Stimulated activated CD4-positive, alpha-beta T cell treated with anti-CD3 and anti-CD28 coated beads, TNF-alpha, amount 100 ng/mL, for 48 hours (primary cell): ENCODE measurements around the gene MUS81.
"Not testable (repeated sequence)": the region's sequence is repeated elsewhere in the genome, so short reads cannot be mapped to it uniquely, and the experiment has no call there.

Experiments
- DNase-seq, 3 donors: peaks; one replicate each; pipeline ENCODE4 v3.0.0-alpha.2; 2020; ENCODE audit warnings: low read depth in 3 of 3

The MUS81 gene

DNA sequence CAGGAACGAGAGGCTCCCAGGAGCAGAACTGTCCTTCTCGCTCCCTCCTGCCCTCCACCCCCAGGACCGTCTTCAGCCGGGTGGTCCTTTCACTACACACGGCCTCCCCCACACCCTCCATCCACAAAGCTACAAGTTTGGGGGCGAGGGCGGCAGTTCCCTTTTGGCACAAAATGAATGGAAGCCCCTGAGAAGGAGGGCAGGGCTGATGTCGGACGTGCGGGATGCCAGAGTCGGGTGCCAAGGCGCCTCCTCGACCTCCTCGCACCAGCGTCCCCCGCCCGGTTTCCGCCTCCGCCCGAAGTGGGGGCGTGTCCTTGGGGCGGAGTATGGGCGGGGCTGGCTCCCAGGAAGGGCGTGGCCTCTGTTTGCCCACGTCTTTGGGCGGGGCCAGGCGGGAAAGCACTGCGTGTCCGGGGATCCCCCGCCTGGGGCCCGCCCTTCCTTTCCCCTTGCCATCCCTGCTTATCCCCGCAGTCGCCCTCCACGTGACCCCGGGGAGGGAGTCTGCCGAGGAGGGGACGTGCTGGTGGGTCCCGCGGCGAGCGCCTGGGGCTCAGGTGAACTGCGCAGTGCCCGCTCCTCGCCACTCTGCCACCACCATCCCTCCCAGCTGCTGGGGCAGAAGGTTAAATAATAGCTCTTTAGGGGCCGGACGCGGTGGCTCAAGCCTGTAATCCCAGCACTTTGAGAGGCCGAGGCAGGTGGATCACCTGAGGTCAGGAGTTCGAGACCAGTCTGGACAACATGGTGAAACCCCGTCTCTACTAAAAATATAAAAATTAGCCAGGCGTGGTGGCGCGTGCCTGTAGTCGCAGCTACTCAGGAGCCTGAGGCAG, 13.3 kb downstream of the MUS81 start:
- DNase-seq, result peak; percentile 90 to 97 (median 93)

DNA sequence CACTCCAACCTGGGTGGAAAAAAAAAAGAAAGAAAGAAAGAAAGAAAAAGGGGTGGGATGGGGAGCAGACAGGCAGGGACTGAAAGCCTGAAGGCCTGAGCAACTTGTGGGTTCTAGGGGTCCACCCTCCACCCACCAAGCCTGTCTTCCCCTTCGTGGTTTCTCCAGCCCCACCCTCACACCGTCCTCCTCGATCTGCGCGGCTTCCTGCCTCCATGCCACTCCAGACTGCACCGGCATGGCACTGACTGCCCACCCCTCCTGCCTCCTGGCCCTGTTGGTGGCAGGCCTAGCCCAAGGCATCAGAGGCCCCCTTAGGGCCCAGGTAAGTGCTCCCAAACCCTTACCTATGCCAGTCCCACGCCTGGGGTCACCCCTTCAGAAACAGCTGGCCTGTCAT, 19.4 kb downstream of the MUS81 start, which contains the start of gene CTSW:
Gene CTSW, plus strand, starts transcription at position 221 of the 400 bp plus-strand sequence. Its CDS starts 18 bp downstream, at position 239.
- no peak for DNase-seq

DNA sequence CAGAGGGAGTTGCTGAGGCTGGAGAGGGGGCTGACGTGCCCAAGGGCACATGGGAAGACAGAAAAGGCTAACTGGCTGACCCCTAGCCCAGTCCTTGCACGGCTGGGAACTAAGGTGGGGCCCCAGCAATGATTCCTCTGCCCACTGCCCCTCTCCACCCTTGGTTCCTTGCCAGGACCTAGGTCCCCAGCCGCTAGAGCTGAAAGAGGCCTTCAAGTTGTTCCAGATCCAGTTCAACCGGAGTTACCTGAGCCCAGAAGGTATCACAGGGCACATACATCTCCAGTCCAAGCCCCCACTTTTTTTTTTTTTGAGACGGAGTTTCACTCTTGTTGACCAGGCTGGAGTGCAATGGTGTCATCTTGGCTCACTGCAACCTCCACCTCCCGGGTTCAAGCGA, 19.8 kb downstream of the MUS81 start:
- DNase-seq, result no peak

GRCh38 chr11:65880844-65881421, 20.7 kb downstream of the MUS81 start:
- DNase-seq, result no peak

- DNase-seq, result no peak
Measured at GRCh38 chr11:65882120-65883057, 22.2 kb downstream of the MUS81 start.

- no peak for DNase-seq
Measured at GRCh38 chr11:65883058-65883761, 23.0 kb downstream of the MUS81 start.

DNA sequence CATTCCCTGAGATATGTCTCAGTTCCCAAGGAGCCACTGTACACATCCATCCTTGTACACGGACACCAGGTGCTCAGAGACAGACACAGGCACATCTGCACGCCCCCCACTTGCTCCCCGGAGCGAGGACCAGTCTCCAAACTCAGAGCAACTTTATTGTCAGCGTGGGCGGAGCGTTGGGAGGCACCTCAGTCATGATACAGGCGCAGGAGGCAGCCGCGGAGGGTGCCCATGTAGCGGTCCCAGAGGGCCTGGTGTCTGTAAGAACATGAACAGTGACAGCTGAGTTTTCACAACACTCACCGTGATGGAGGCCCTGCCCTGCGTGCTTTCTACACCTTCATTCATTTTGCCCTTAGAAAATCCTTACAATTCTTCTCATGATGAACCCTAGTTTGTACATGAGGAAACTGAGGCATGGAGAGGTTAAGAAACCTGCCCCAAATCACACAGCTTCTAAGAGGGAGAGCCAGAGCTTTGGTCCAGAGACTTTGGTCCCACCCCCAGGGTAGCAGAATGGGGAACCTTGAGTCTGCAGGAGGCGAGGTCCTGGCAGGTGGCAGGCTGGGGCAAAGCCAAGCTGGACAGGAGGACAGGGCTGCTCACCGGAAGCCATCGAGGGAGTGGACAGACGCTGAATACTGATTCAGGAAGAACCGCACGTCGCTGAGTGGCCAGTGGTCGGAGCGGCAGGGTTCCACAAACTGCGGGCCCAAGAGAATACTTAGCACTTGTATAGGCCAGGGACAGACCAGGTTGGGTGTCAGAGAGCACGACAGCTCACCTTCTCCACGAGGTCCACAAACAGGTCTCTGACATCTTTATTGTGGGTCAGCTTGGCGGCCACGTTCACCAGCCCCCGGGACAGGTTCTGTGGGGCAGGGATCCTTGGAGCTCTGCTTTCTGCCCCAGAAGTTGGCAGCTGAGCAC, 23.8 kb downstream of the MUS81 start:
- no peak for DNase-seq

- DNase-seq, result peak in 2 of 3 donors; percentile 74 to 75
Measured at GRCh38 chr11:65884716-65885092, 24.5 kb downstream of the MUS81 start.

- DNase-seq, result no peak
Measured at GRCh38 chr11:65885231-65885630, 25.0 kb downstream of the MUS81 start.

- no peak for DNase-seq
Measured at GRCh38 chr11:65885808-65886536, 25.7 kb downstream of the MUS81 start.

- no peak for DNase-seq
Measured at GRCh38 chr11:65886826-65887722, 26.8 kb downstream of the MUS81 start.

DNA sequence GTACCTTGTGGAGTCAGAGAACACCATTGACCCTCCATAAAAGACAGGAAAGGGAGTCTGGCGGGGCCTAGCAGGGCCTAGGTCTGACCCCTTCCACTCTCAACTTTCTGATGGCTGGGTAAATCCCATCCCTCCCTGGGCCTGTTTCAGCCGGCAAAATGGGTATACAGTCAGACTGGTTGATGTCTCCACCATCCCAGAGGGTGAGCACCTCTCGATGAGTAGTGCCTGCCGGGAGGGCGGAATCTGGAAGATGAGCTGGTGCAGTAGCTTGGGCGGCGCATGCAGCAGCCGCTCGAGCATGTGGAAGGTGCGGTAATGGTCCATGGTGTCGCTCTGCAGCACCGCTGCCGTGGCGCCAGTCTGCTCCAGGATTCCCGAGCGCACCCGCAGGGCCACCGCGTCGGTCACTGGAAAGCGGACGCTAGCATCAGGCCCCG, 27.5 kb downstream of the MUS81 start:
- no peak for DNase-seq

DNA sequence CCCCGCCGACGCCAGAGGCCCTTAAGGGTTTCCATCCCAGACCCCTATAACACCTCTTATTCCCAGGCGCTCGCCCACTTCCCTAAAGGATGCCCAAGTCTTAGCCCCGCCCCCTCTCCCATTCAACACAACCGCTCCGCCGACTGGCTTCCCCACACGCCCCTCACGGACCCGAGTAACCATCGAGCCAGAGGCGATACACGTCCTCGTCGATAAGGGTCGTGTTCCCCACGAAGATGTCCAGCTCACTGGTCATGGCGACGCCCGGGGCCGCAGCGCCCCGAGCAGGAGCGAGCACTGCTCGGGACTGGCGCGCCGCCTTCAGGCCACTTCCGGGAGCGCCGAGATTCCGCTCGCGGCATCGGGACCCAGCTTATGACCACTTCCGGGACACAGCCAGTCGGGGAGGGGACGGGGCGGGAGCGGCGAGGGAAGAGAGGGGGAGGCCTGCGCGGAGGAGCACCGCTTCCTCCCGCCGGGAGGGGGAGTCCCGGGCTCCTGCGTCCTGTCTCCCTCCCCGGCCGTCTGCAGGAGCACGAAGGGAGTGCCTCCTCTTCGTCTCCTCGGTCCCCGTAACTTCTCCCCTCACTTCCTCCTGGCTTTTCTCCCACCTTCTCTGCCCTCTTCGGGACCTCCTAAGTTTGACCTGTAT, 28.1 kb downstream of the MUS81 start, which contains the start of gene FIBP:
Gene FIBP, minus strand, starts transcription at position 309 of the 652 bp plus-strand sequence. Its CDS starts 53 bp downstream, at position 256.
- peak; percentile 94 to 95 (median 94) for DNase-seq

DNA sequence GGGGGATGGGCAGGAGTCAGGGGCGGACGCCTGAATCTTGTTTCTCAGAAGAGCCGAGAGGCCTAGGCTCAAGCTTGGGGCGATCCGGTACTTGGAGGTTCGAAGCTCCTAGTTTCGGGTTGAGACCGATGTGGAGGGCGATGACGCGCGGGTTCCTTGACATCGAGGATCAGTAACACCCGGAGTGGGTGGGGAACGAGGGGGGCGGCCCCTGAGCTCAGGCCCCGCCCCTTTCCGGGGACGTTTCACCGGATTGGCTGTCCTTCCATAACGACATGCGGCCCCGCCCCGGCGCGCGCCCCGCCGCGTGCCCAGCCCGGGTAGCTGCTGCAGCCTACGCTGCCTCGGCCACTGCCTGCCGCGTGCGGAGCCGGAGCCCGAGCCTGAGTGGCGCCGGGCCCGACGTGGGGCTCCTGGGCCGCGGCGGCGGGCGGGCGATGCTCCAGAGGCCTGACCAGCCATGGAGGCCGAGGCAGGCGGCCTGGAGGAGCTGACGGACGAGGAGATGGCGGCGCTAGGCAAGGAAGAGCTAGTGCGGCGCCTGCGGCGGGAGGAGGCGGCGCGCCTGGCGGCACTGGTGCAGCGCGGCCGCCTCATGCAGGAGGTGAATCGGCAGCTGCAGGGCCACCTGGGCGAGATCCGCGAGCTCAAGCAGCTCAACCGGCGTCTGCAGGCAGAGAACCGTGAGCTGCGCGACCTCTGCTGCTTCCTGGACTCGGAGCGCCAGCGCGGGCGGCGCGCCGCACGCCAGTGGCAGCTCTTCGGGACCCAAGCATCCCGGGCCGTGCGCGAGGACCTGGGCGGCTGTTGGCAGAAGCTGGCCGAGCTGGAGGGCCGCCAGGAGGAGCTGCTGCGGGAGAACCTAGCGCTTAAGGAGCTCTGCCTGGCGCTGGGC, 30.3 kb downstream of the MUS81 start, which contains the start of gene CCDC85B:
Gene CCDC85B, plus strand, starts transcription at position 350 of the 895 bp plus-strand sequence. Its CDS starts 111 bp downstream, at position 461.
- DNase-seq, result peak; percentile 97 to 98 (median 97)

DNA sequence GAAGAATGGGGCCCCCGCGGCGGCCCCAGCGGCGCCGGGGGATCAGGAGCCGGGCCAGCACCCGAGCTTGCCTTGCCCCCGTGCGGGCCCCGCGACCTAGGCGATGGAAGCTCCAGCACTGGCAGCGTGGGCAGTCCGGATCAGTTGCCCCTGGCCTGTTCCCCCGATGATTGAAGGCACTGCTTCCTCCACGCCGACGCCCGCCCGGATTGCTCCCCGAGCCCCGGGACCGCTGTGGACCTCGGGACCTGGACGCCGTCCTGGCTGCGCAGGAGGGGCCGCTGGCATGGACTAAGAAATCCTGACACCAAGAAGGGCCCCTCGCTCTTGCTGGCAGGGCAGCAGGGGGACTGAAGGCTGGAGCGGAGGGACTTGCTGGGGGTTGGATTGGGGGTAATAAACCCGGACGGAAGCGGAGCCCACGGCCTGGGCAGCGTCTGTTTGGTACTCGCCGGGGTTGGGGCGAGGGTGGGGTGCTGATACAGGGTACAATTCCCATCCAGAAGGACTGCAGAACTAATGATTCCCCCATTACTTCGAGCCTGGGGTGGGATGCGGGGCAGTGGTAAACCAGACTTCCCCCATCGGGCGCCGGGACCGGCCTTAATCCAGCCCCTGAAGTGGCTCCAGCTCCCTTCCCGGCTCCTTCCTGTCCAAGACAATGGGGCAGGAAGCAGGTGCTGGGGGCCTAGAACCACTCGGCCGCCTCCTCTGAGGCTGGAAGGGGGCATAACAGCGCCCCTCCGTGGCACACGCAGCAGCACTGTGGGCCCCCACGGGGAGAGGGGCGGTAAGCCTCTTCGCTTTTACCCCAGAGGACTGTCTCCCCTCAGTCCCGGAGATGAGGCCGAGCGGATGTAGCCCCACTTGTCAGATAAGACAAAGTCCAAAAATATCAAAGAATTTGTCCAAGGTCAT, 31.2 kb downstream of the MUS81 start:
- DNase-seq, result no peak

DNA sequence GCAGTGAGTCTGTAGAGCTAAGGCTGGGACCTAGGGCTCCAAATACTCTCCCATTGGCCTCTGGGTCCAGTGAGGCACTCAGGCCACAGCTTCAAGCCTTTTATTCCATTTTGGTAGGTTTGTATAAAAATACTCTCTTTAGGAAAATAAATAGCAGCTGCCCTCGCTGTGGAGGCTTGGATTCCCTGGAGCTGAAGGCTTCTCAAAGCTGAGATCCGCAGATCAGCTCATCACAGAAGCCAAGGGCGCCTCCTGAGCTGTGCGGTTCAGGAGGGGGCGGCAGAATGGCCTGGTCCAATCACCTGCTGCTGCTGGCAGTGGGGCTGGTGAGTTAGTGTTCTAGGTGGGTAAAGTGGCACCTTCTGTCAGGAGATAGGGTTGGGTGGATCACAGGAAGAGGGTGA, 31.9 kb downstream of the MUS81 start:
- not testable (repeated sequence) for DNase-seq
